SU-DHL-6 (cell line): ENCODE measurements around the gene PLB1.

Source experiments
- EZH2phosphoT487 ChIP-seq: fragments of 200-600 bp; sonication (generic), shearing (Covaris generic); conservative IDR thresholded peaks from 2 replicates; pipeline ENCODE4 v1.6.1; 2018; ENCODE audit warnings: mild to moderate bottlenecking, antibody characterized with exemption, low read length, moderate library complexity, mixed read lengths
- TF ChIP-seq, protein P1 (sequence below): fragments of 200-600 bp; sonication (generic); IDR thresholded peaks from one replicate; pipeline ENCODE4 v1.5.1; 2017; ENCODE audit warnings: antibody characterized with exemption, mild to moderate bottlenecking, low read length, moderate library complexity; ENCODE audit not compliant: insufficient read depth, poor library complexity, severe bottlenecking

DNA sequence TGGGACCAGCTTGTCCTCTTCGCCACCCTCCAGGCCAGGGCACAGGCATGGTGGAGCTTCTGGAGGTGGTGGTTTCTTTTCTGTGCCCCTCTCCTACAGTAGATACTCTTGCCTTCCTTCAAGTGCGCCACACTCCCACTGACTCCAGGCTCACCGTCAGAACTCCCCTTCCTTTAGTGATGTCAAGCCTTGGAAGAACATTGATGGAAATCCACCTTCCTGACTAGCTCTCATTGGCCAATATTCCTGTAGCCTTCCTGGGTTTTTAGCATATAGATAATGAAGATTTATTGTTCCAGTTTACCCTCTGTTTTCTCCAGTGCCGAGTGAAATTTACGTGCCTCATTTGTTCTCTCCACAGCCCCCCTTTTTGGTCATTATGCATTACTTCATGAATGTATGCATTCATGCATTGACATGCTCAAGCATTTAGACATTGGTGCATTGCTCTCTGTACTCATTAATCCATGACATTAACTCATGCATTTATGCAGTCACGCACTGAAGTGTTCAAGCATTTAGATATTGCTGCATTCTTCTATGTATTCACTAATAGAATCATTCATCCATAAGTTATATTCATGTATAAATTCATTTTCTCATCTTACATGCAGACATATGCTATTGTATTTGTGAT lies 37.3 kb downstream of the PLB1 start:
- TF ChIP-seq, protein P1, sequence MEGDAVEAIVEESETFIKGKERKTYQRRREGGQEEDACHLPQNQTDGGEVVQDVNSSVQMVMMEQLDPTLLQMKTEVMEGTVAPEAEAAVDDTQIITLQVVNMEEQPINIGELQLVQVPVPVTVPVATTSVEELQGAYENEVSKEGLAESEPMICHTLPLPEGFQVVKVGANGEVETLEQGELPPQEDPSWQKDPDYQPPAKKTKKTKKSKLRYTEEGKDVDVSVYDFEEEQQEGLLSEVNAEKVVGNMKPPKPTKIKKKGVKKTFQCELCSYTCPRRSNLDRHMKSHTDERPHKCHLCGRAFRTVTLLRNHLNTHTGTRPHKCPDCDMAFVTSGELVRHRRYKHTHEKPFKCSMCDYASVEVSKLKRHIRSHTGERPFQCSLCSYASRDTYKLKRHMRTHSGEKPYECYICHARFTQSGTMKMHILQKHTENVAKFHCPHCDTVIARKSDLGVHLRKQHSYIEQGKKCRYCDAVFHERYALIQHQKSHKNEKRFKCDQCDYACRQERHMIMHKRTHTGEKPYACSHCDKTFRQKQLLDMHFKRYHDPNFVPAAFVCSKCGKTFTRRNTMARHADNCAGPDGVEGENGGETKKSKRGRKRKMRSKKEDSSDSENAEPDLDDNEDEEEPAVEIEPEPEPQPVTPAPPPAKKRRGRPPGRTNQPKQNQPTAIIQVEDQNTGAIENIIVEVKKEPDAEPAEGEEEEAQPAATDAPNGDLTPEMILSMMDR: no peak
- no peak for TF ChIP-seq EZH2phosphoT487
